Measurements from ENCODE around the gene HDAC11.
A peak's percentile ranks its signal among the peaks of the same experiment; 100 is the strongest.
"Not testable (repeated sequence)": the region's sequence is repeated elsewhere in the genome, so short reads cannot be mapped to it uniquely, and the experiment has no call there.

Gene HDAC11

DNA sequence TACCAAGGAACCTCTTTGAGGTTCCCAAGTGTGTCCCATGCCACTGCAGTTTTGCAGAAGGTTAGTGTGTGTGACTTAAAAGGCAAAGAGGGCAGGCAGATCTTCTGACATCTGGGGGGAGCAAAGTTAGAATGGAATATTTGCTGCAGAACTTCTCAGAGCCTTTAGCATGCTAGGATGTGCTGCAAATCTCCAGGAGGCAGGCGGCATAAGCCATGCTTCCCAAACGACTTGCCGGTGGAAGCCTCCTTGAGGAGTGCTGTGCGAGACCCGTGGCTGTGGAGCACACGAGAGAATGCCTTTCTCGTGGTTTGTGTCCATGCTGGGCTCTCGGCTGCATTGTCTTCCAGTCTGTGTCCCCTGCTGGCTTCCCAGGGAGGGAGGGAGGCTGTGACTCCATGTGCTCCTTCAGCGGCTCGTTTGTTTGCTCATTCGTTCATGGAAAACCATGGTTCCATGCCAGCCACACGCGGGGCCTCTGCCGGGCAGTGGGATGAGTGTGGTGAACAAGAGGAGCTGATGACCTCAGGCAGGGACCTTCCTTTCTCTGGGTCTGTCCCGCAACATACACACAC, 13.8 kb downstream of the HDAC11 start:
- no peak for DNase-seq

- peak; percentile 49 for DNase-seq
These were observed 14.6 kb downstream of the HDAC11 start for GRCh38 chr3:13494463-13495350.

DNA sequence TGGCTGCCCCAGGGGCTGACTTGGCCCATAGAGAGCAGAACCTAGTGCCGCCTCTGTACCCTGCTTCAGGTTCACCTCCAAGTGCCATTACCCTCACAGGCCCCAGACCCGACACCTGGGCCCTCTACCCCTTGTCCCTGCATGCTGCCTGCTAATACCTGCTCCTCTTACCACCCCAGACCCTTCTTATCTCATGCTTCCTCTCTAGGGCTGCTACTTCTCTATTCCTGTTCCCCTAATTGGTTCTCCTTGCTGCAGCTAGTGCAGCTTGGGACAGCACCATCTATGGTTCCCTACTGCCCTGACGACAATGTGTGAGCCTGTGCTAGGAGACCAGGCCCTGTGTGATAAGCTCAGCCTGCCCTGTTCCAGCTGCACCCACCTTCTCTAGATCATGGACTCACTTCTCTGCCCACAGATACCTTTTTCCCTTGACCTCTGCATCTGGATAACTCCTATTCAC, 15.3 kb downstream of the HDAC11 start:
- DNase-seq, result peak; percentile 38

- DNase-seq, result peak; percentile 88
These were observed 16.0 kb downstream of the HDAC11 start for GRCh38 chr3:13495921-13496723.

DNA sequence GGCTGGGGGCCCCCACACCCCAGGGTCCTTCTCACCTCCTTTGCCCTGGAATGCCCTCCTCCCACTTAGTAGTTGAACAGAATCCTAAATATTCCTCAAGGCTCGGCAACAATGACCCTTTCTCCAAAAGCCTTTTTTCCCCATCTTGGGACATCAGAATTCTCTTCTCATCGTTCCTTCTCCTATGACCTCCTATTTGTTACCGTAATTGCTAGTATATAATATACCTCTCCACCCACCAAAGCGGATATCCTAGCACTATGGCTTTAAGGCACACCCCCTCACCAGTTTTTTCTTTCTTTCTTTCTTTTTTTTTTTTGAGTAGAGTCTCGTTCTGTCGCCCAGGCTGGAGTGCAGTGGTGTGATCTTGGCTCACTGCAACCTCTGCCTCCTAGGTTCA, 16.8 kb downstream of the HDAC11 start:
- no peak for DNase-seq

DNA sequence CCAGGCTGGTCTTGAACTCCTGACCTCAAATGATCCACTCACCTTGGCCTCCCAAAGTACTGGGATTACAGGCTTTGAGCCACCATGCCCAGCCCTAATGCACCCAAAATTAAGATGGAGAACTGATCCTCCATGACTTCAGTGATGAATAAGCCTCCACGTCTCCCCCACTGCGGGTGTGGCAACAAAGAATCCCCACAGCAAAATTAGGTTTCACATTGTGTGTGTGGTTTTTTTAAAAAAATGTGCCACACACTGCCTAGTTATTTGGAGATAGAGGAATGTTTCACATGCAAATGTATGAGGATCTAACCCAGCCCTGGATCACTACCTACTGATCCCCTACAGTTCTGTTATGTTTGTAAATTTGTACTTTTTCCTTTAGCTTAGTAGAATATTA, 17.3 kb downstream of the HDAC11 start:
- peak; percentile 24 for DNase-seq

- no peak for DNase-seq
These were observed 18.4 kb downstream of the HDAC11 start for GRCh38 chr3:13498354-13499060.

DNA sequence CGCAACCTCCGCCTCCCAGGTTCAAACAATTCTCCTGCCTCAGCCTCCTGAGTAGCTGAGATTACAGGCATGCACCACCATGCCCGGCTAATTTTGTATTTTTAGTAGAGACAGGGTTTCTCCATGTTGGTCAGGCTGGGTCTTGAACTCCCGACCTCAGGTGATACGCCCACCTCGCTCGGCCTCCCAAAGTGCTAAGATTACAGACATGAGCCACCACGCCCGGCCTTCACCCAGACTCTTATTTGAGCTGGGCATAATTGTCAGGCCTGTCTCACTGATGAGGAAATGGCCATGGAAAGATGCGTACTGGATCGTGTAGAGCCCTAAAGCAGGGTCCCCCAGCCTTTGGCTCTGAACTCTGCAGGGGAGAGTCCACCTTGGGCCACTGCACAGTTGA, 19.1 kb downstream of the HDAC11 start:
- not testable (repeated sequence) for DNase-seq

GRCh38 chr3:13500133-13500885, 20.2 kb downstream of the HDAC11 start:
- no peak for DNase-seq

DNA sequence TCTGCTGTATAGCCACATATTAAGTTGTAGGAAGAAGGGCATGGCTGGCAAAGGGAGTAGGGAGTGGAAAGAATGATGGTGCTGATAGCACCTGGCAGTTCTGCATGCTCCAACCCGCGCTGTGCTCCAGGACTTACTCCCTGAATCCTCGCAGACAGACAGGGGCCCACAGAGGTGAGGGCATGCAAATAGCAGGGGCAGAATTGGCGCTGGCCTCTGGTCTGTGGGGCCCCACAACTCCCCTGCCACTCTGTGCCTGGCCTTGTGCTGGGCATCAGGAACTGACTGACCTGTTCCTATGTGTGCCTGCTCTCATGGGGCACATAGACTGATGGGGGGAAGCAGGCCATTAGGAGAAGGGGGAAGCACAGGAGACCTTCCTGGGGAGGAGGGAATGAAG, 20.9 kb downstream of the HDAC11 start:
- DNase-seq, result no peak

DNA sequence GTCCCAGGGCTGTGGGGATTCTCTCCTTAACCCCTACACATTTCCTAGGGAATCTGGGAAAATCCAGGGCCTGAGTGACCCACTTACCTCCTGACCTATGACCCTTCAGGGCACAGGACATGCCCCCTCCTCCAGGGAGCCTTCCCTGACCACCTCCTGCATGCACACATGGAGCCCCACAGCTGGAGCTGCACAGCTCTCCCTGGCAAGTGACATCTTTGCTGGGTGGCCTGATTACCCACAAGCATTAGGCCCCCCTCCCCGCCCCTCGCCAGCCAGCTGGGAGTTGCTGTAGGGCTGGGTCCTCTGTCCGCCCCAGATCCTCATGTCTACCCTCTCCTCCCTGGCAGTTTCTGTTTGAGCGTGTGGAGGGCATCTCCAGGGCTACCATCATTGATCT, 21.4 kb downstream of the HDAC11 start:
- DNase-seq, result peak; percentile 29

GRCh38 chr3:13501958-13502790, 22.1 kb downstream of the HDAC11 start:
- peak; percentile 34 for DNase-seq

GRCh38 chr3:13502791-13503060, 22.6 kb downstream of the HDAC11 start:
- DNase-seq, result peak; percentile 19

DNA sequence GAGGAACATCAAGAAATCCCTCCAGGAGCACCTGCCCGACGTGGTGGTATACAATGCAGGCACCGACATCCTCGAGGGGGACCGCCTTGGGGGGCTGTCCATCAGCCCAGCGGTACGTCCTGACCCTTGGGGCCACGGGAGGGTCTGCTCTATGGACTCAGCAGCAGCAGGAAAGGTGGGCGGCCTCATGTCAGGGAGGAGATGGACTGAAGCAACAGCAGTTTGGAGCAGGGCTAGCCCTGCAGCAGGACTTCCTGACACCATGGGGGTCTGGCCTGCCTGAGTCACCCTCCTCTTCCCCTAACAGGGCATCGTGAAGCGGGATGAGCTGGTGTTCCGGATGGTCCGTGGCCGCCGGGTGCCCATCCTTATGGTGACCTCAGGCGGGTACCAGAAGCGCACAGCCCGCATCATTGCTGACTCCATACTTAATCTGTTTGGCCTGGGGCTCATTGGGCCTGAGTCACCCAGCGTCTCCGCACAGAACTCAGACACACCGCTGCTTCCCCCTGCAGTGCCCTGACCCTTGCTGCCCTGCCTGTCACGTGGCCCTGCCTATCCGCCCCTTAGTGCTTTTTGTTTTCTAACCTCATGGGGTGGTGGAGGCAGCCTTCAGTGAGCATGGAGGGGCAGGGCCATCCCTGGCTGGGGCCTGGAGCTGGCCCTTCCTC, 24.2 kb downstream of the HDAC11 start:
- peak; percentile 24 for DNase-seq

DNA sequence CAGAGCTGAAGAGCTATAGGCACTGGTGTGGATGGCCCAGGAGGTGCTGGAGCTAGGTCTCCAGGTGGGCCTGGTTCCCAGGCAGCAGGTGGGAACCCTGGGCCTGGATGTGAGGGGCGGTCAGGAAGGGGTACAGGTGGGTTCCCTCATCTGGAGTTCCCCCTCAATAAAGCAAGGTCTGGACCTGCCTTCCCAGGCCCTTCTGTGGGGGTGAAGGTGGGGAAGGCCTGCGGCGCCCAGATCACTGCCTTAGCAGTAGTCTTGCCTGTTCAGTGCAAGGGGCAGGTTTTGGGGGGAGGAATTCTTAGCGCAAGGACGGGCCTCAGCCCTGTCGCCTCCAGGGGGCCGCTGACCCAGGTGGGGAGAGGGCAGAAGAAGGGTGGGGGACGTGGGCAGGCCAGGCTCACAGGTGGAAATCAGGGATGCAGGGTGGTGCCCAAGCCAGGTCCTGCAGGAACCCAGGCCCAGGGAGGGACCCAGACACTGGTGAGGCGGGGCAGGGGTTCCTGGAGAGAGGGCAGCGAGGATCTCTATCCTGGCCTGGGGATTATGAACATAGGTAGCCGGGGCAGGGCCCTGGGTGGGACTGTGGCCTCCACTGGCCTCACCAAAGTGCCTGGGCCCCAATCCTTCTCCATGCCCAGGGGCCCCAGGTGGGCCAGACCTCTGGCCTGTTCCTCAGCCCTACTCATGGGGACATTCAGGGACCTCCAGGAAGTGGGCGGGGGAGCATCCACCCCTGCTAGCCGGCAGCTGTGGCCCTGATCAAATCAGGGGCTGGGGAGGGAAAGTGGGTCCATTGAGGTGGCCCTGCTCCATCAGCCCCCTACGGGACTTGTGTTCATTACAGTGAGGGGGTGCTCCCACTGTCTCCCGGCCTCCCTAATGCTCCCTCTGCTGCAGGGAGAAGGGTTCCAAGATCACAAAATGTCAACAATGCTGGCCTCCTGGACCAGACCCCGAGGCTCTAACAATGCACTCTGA, 25.3 kb downstream of the HDAC11 start:
- peak; percentile 29 for DNase-seq

- peak; percentile 13 for DNase-seq
These were observed 26.1 kb downstream of the HDAC11 start for GRCh38 chr3:13506239-13506638.

GRCh38 chr3:13506680-13507079, 26.6 kb downstream of the HDAC11 start:
- peak; percentile 41 for DNase-seq

GRCh38 chr3:13507247-13507569, 27.1 kb downstream of the HDAC11 start:
- DNase-seq, result no peak

GRCh38 chr3:13507570-13508339, 27.6 kb downstream of the HDAC11 start:
- peak; percentile 75 for DNase-seq

Measured in right forelimb (tissue), 1 donor.